NCI-H748 (cell line): ENCODE measurements around the gene TRIM51G.
"Not testable (repeated sequence)": the region's sequence is repeated elsewhere in the genome, so short reads cannot be mapped to it uniquely, and the experiment has no call there.

ENCODE experiments used
- DNase-seq: peaks from one replicate; lab custom pipeline; 2025; ENCODE audit not compliant: unreplicated experiment; lab: John Stamatoyannopoulos, UW

TRIM51G gene

GRCh38 chr11:48983785-48984184 lies at the start of gene TRIM51G:
Gene TRIM51G (minus strand): TSS chr11:48983885. CDS start chr11:48981695, 2,190 bp downstream.
- not testable (repeated sequence) for DNase-seq

GRCh38 chr11:49028523-49028922 lies 44.8 kb upstream of the TRIM51G start, which contains the start of gene TRIM49B:
Gene TRIM49B (plus strand): TSS chr11:49028823. CDS start chr11:49031600, 2,777 bp downstream.
- DNase-seq = not testable (repeated sequence)

GRCh38 chr11:48968592-48968991 lies 15.1 kb downstream of the TRIM51G start:
- DNase-seq = not testable (repeated sequence)

GRCh38 chr11:48955315-48956049 lies 28.2 kb downstream of the TRIM51G start:
- DNase-seq = not testable (repeated sequence)

- not testable (repeated sequence) for DNase-seq
These were observed 37.9 kb downstream of the TRIM51G start for GRCh38 chr11:48945796-48946195.
